ENCODE data around the gene UCK2.

DNA sequence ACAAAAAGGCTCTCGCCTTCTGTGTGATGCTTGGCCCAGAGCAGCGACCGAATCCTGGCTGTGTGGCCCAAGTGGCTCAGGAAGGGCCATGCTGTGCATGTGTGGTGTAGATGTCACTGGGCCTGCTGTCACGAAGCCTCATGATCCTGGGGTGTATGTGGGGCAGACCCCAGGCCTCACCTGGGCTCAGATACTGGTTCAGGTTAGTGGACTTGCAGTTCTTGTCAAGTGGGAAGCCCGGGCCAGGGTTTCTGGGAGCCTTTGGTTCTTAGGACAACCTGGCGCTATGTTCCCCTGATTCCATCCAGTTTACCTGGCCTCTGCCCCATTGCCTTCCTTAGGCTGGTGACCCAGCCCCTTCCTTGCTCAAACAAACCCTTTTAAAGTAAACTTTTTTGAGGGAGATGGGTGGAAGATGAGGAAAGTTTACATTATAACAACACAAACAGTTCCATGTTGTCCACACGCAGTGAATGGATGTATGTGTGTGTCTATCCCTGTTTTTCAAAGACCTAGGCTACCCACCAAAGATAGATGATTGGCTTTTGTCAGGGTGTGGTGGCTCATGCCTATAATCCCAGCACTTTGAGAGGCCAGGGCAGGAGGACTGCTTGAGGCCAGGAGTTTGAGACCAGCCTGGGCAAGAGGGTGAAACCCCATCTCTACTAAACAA, 84.3 kb downstream of the UCK2 start:
- TF ChIP-seq, protein P1, sequence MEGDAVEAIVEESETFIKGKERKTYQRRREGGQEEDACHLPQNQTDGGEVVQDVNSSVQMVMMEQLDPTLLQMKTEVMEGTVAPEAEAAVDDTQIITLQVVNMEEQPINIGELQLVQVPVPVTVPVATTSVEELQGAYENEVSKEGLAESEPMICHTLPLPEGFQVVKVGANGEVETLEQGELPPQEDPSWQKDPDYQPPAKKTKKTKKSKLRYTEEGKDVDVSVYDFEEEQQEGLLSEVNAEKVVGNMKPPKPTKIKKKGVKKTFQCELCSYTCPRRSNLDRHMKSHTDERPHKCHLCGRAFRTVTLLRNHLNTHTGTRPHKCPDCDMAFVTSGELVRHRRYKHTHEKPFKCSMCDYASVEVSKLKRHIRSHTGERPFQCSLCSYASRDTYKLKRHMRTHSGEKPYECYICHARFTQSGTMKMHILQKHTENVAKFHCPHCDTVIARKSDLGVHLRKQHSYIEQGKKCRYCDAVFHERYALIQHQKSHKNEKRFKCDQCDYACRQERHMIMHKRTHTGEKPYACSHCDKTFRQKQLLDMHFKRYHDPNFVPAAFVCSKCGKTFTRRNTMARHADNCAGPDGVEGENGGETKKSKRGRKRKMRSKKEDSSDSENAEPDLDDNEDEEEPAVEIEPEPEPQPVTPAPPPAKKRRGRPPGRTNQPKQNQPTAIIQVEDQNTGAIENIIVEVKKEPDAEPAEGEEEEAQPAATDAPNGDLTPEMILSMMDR (IDR thresholded peaks at IDR 0.05; ENCODE audit: low read depth, low read length, poor library complexity, severe bottlenecking), result no peak
- no peak for TF ChIP-seq EZH2phosphoT487 (IDR thresholded peaks at IDR 0.05; ENCODE audit: borderline replicate concordance, low read length)
